Endothelial cell of umbilical vein (primary cell): Measurements from ENCODE around the gene CACNA1B. TPM values are rescaled to one million over a fixed set of nuclear protein-coding genes. Genes with fewer than 3 reads are reported as not detected.

ENCODE experiments used
- BruUV-seq: library from RNA; stranded (reverse); fragments of 400-500 nt; replicated peaks from 2 replicates; lab custom pipeline; 2021; lab: Mats Ljungman, UMichigan
- CTCF ChIA-PET: fragments of 300-600, 350-600 bp; sonication (Branson Sonifier 250); formaldehyde crosslinking; loops from one replicate; lab custom pipeline; 2021; ENCODE audit warnings: antibody characterized with exemption, inconsistent platforms; lab: Charles Lee
- POLR2A ChIA-PET: fragments of 300-600, 350-600 bp; sonication (Branson Sonifier 250); formaldehyde crosslinking; loops from one replicate; lab custom pipeline; 2021; ENCODE audit warnings: antibody characterized with exemption, inconsistent platforms; lab: Charles Lee
- DNase-seq: peaks from one replicate; pipeline ENCODE4 v3.0.0-alpha.2; 2011; ENCODE audit warnings: low read depth, low spot score
- FAIRE-seq: peaks from 2 replicates; lab custom pipeline; 2011; peaks lifted over from hg19 to GRCh38; lab: Jason Lieb, UNC
- H2AFZ ChIP-seq: 2 replicates; pipeline ENCODE4 v1.6.0; 2012; ENCODE audit warnings: low read depth, low read length, control low read depth, inconsistent platforms
- H3K27ac ChIP-seq: 2 replicates; pipeline ENCODE4 v1.5.1; 2011; ENCODE audit warnings: low read depth, mild to moderate bottlenecking, control low read depth, low read length, moderate library complexity; ENCODE audit not compliant: insufficient read depth
- H3K27me3 ChIP-seq, 2 experiments: 2 replicates each; pipeline versions ENCODE4 v1.6.0 to v1.6.1; 2011; ENCODE audit warnings: low read length in 2 of 2, mixed read lengths in 1 of 2; ENCODE audit not compliant: control insufficient read depth in 2 of 2, insufficient read depth in 2 of 2
- H3K36me3 ChIP-seq, 2 experiments: 2 replicates in 1 of 2; 3 replicates in 1 of 2; pipeline ENCODE4 v1.5.1; 2011; ENCODE audit warnings: low read length in 2 of 2, mild to moderate bottlenecking in 1 of 2, moderate library complexity in 1 of 2; ENCODE audit not compliant: control insufficient read depth in 2 of 2, insufficient read depth in 2 of 2; ENCODE audit errors: extremely low read depth in 1 of 2
- H3K4me1 ChIP-seq: 3 replicates; pipeline ENCODE4 v1.5.1; 2011; ENCODE audit warnings: mild to moderate bottlenecking, low read length; ENCODE audit not compliant: control insufficient read depth, insufficient read depth; ENCODE audit errors: extremely low read depth
- H3K4me2 ChIP-seq: 2 replicates; pipeline ENCODE4 v1.6.1; 2011; ENCODE audit warnings: low read length, control low read depth, mixed read lengths; ENCODE audit not compliant: insufficient read depth
- H3K4me3 ChIP-seq, 3 experiments: fragments of 200-600 bp in 1 of 3; sonication (generic), shearing (Covaris generic) in 1 of 3; replicated peaks in 1 of 3; 2 replicates each; pipeline ENCODE4 v1.5.1; 2011 to 2016; ENCODE audit warnings: control low read depth in 3 of 3, low read length in 3 of 3, mild to moderate bottlenecking in 2 of 3, inconsistent platforms in 1 of 3, low read depth in 1 of 3, moderate library complexity in 1 of 3; ENCODE audit not compliant: insufficient read depth in 1 of 3
- H3K79me2 ChIP-seq: 2 replicates; pipeline ENCODE4 v1.6.0; 2012; ENCODE audit warnings: low read length, inconsistent platforms; ENCODE audit not compliant: control insufficient read depth, insufficient read depth
- H3K9ac ChIP-seq: replicated peaks from 2 replicates; pipeline ENCODE3; 2011; ENCODE audit warnings: low read length, control low read depth; ENCODE audit not compliant: insufficient read depth; ENCODE audit errors: extremely low read depth
- H3K9me1 ChIP-seq: replicated peaks from 3 replicates; pipeline ENCODE4 v1.6.0; 2011; ENCODE audit warnings: mild to moderate bottlenecking, low read length; ENCODE audit not compliant: control insufficient read depth, insufficient read depth; ENCODE audit errors: extremely low read depth
- H3K9me3 ChIP-seq: replicated peaks from 2 replicates; pipeline ENCODE4 v1.5.1; 2012; ENCODE audit warnings: low read length, inconsistent platforms; ENCODE audit not compliant: control insufficient read depth, insufficient read depth
- H4K20me1 ChIP-seq: replicated peaks from 2 replicates; pipeline ENCODE3; 2011; ENCODE audit warnings: mild to moderate bottlenecking, low read length; ENCODE audit not compliant: control insufficient read depth, insufficient read depth; ENCODE audit errors: extremely low read depth
- CTCF ChIP-seq, 2 donors: IDR thresholded peaks; 1 replicate in 1 of 2; 2 replicates in 1 of 2; pipeline ENCODE4 v1.5.1; 2011; ENCODE audit warnings: low read length in 2 of 2, mild to moderate bottlenecking in 2 of 2, moderate library complexity in 2 of 2, control low read depth in 1 of 2, inconsistent platforms in 1 of 2, low read depth in 1 of 2; ENCODE audit not compliant: insufficient read depth in 1 of 2; ENCODE audit errors: extremely low read depth in 1 of 2
- EZH2 ChIP-seq: IDR thresholded peaks from 2 replicates; pipeline ENCODE4 v1.6.1; 2012; ENCODE audit warnings: borderline replicate concordance, low read depth, mild to moderate bottlenecking, moderate library complexity, low read length, inconsistent platforms; ENCODE audit not compliant: severe bottlenecking
- FOS ChIP-seq: IDR thresholded peaks from 2 replicates; pipeline ENCODE4 v1.6.1; 2011; ENCODE audit warnings: mild to moderate bottlenecking, low read length, moderate library complexity, borderline replicate concordance; ENCODE audit not compliant: insufficient read depth
- GATA2 ChIP-seq: IDR thresholded peaks from 2 replicates; pipeline ENCODE4 v1.7.0; 2011; ENCODE audit warnings: low read depth, mild to moderate bottlenecking, moderate library complexity, mixed read lengths, low read length; ENCODE audit not compliant: insufficient read length, insufficient read depth
- JUN ChIP-seq: IDR thresholded peaks from 2 replicates; pipeline ENCODE4 v1.6.1; 2011; ENCODE audit warnings: borderline replicate concordance, low read depth; ENCODE audit not compliant: insufficient read length, insufficient read depth
- MYC ChIP-seq: IDR thresholded peaks from one replicate; pipeline ENCODE4 v1.6.1; 2011; ENCODE audit warnings: mild to moderate bottlenecking, low read depth, low read length
- POLR2A ChIP-seq: IDR thresholded peaks from 2 replicates; pipeline ENCODE4 v1.6.1; 2012; ENCODE audit warnings: low read depth, mild to moderate bottlenecking, control low read depth, low read length
- POLR2AphosphoS5 ChIP-seq: IDR thresholded peaks from 2 replicates; pipeline ENCODE4 v1.6.1; 2012; ENCODE audit warnings: low read depth, mild to moderate bottlenecking, control low read depth, low read length, moderate library complexity; ENCODE audit not compliant: insufficient read depth
- dilution Hi-C: fragments of 300-500 bp; cut with MboI; formaldehyde crosslinking; loops from one replicate; pipeline ENCODE4 v1.15.0; 2019; ENCODE audit warnings: low sequenced_read_pairs; ENCODE audit not compliant: extremely low pct_ligation_motif_present
- intact Hi-C: fragments of 100-400 bp; cut with micrococcal nuclease; formaldehyde crosslinking; loops from one replicate; pipeline ENCODE4 v1.10.0; 2022
- polyA plus RNA-seq, 4 experiments: library from polyadenylated mRNA; depleted of rRNA in 3 of 4; stranded (reverse) in 3 of 4; unstranded in 1 of 4; fragments of >200 nt; gene quantifications; 2 replicates each; pipeline versions ENCODE4 v1.2.1 to v1.2.3, GENCODE V29; 2011 to 2012; ENCODE audit warnings: missing spikeins in 1 of 4
- total RNA-seq: library from RNA; stranded (reverse); gene quantifications from 2 replicates; pipeline ENCODE4 v1.2.3, GENCODE V29; 2021
- TF ChIP-seq, protein P1 (sequence below): IDR thresholded peaks from 2 replicates; pipeline ENCODE4 v1.6.1; 2011; ENCODE audit not compliant: insufficient read depth, insufficient read length

CACNA1B gene
- total and polyA plus RNA-seq, 2 donors (not counting 3 experiments of a cell fraction or from before 2014, with no cell fraction given), result 0.11 to 0.41 TPM

- TF ChIP-seq, protein P1, sequence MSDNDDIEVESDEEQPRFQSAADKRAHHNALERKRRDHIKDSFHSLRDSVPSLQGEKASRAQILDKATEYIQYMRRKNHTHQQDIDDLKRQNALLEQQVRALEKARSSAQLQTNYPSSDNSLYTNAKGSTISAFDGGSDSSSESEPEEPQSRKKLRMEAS, result no peak
- TF ChIP-seq EZH2 (no peak), FOS (no peak), GATA2 (no peak), JUN (no peak)
- no peaks in the 10 kb centered on the region for H3K9me1 ChIP-seq
- H3K9me3 ChIP-seq, result no peaks in the 10 kb centered on the region
- intact Hi-C loops (no loop called here), dilution Hi-C loops (no loop called here)
- ChIA-PET CTCF (no interaction called here), POLR2A (no interaction called here)
- H4K20me1 ChIP-seq, result no peaks in the 10 kb centered on the region
- no peaks in the 10 kb centered on the region for H3K4me1 ChIP-seq
- no peak overlapping the region for H3K9ac ChIP-seq
- BruUV-seq, result no TSS peak
- H3K27me3 ChIP-seq, result no peaks in the 10 kb centered on the region
- no peak overlapping the region for H3K4me2 ChIP-seq
- no peak for DNase-seq
- no peak overlapping the region for H3K4me3 ChIP-seq
- H3K27ac ChIP-seq, result no peak overlapping the region
- no peak overlapping the region for H2AFZ ChIP-seq
- FAIRE-seq, result no peak
- H3K36me3 ChIP-seq, result no peaks in the 10 kb centered on the region
- H3K79me2 ChIP-seq, result no peaks in the 10 kb centered on the region
Measured at GRCh38 chr9:137985637-137986071, 108.1 kb downstream of the CACNA1B start.

- no peaks in the 10 kb centered on the region for H3K79me2 ChIP-seq
- no peaks in the 10 kb centered on the region for H3K27me3 ChIP-seq
- H3K4me3 ChIP-seq, result no peak overlapping the region
- H3K9ac ChIP-seq, result no peak overlapping the region
- H3K4me1 ChIP-seq, result no peaks in the 10 kb centered on the region
- BruUV-seq, result no TSS peak
- no peak overlapping the region for H2AFZ ChIP-seq
- DNase-seq (no peak), FAIRE-seq (no peak)
- no peaks in the 10 kb centered on the region for H4K20me1 ChIP-seq
- ChIA-PET POLR2A (no interaction called here), CTCF (no interaction called here)
- no peaks in the 10 kb centered on the region for H3K9me3 ChIP-seq
- H3K4me2 ChIP-seq, result no peak overlapping the region
- no peak for TF ChIP-seq EZH2
- TF ChIP-seq CTCF (IDR thresholded peaks at IDR 0.05; ENCODE audit: extremely low read depth in 1 of 2, insufficient read depth in 1 of 2, low read depth in 1 of 2, low read length in 2 of 2), result no peak
- TF ChIP-seq GATA2, result no peak
- no peak for TF ChIP-seq JUN
- TF ChIP-seq POLR2AphosphoS5, result no peak
- TF ChIP-seq MYC, result no peak
- TF ChIP-seq, protein P1, result no peak
- TF ChIP-seq FOS, result no peak
- TF ChIP-seq POLR2A, result no peak
- intact Hi-C loops (no loop called here), dilution Hi-C loops (no loop called here)
- no peak overlapping the region for H3K27ac ChIP-seq
- H3K36me3 ChIP-seq, result no peaks in the 10 kb centered on the region
- H3K9me1 ChIP-seq, result no peaks in the 10 kb centered on the region
Measured at GRCh38 chr9:137986268-137987099, 108.9 kb downstream of the CACNA1B start.
